HG02759 (cell line): Measurements from ENCODE around the gene ACER3.
A peak's percentile ranks its signal among the peaks of the same experiment; 100 is the strongest.
"Not testable (repeated sequence)": the region's sequence is repeated elsewhere in the genome, so short reads cannot be mapped to it uniquely, and the experiment has no call there.

Experiments
- ATAC-seq: cut with Tn5 transposase; IDR thresholded peaks from one replicate; pipeline ENCODE4 v1.9.1; 2021; ENCODE audit warnings: mild to moderate bottlenecking, moderate library complexity; ENCODE audit not compliant: unreplicated experiment

ACER3 gene

GRCh38 chr11:77055913-77056312 lies 195.2 kb downstream of the ACER3 start:
- no peak for ATAC-seq

- ATAC-seq: no peak
Measured at GRCh38 chr11:77056814-77057402, 196.2 kb downstream of the ACER3 start.

GRCh38 chr11:77057938-77058474 lies 197.3 kb downstream of the ACER3 start:
- ATAC-seq: no peak

GRCh38 chr11:77058900-77059299 lies 198.2 kb downstream of the ACER3 start:
- no peak for ATAC-seq

GRCh38 chr11:77059806-77060205 lies 199.1 kb downstream of the ACER3 start:
- no peak for ATAC-seq

- no peak for ATAC-seq
Measured at GRCh38 chr11:77060234-77060633, 199.5 kb downstream of the ACER3 start.

GRCh38 chr11:77061258-77061657 lies 200.5 kb downstream of the ACER3 start:
- ATAC-seq: not testable (repeated sequence)

- ATAC-seq: no peak
Measured at GRCh38 chr11:77062924-77063323, 202.2 kb downstream of the ACER3 start.

GRCh38 chr11:77063407-77063806 lies 202.7 kb downstream of the ACER3 start:
- ATAC-seq: no peak

GRCh38 chr11:77063861-77064260 lies 203.1 kb downstream of the ACER3 start:
- no peak for ATAC-seq

GRCh38 chr11:77064648-77065217 lies 204.0 kb downstream of the ACER3 start:
- ATAC-seq: no peak

- no peak for ATAC-seq
Measured at GRCh38 chr11:77065878-77066228, 205.1 kb downstream of the ACER3 start.

GRCh38 chr11:77066229-77067042 lies 205.7 kb downstream of the ACER3 start, which contains the start of gene CAPN5:
CAPN5 (plus strand) TSS chr11:77066971; CDS start chr11:77084887, 17,916 bp downstream.
- peak; percentile 96 for ATAC-seq

- no peak for ATAC-seq
Measured at GRCh38 chr11:77067861-77068443, 207.2 kb downstream of the ACER3 start.

GRCh38 chr11:77068457-77069335 lies 208.0 kb downstream of the ACER3 start:
- no peak for ATAC-seq

- ATAC-seq: no peak
Measured at GRCh38 chr11:77069336-77069968, 208.7 kb downstream of the ACER3 start.

- ATAC-seq: no peak
Measured at GRCh38 chr11:77069969-77070582, 209.4 kb downstream of the ACER3 start.

- no peak for ATAC-seq
Measured at GRCh38 chr11:77071077-77071476, 210.4 kb downstream of the ACER3 start.
